NT2/D1 (cell line): Measurements from ENCODE around the gene GBP2.
"Not testable (repeated sequence)": the region's sequence is repeated elsewhere in the genome, so short reads cannot be mapped to it uniquely, and the experiment has no call there.

Source experiments
- DNase-seq: peaks from one replicate; pipeline ENCODE4 v3.0.0-alpha.2; 2011; ENCODE audit warnings: low read depth, low spot score
- H3K27me3 ChIP-seq: 2 replicates; pipeline ENCODE4 v1.6.0; 2011; ENCODE audit warnings: mild to moderate bottlenecking; ENCODE audit not compliant: insufficient read length, insufficient read depth
- H3K36me3 ChIP-seq: 2 replicates; pipeline ENCODE4 v1.6.1; 2011; ENCODE audit warnings: mild to moderate bottlenecking, low read length, mixed read lengths; ENCODE audit not compliant: insufficient read depth, insufficient read length
- H3K4me1 ChIP-seq: 2 replicates; pipeline ENCODE4 v1.5.1; 2011; ENCODE audit not compliant: insufficient read depth, insufficient read length
- H3K4me3 ChIP-seq: 2 replicates; pipeline ENCODE4 v1.5.1; 2011; ENCODE audit warnings: low read depth; ENCODE audit not compliant: insufficient read length
- H3K9ac ChIP-seq: 2 replicates; pipeline ENCODE4 v1.6.0; 2011; ENCODE audit warnings: low read depth; ENCODE audit not compliant: insufficient read length
- H3K9me3 ChIP-seq: 2 replicates; pipeline ENCODE4 v1.5.1; 2011; ENCODE audit warnings: mild to moderate bottlenecking, low read length; ENCODE audit not compliant: insufficient read depth
- SUZ12 ChIP-seq: IDR thresholded peaks from 2 replicates; pipeline ENCODE4 v1.6.1; 2011; ENCODE audit not compliant: insufficient read length, insufficient read depth; ENCODE audit errors: extremely low read depth
- YY1 ChIP-seq: IDR thresholded peaks from 2 replicates; pipeline ENCODE4 v1.6.1; 2011; ENCODE audit not compliant: insufficient read length, insufficient read depth
- ZNF274 ChIP-seq: IDR thresholded peaks from 2 replicates; pipeline ENCODE4 v1.6.1; 2011; ENCODE audit warnings: mild to moderate bottlenecking, low read depth, low read length

GBP2 gene

DNA sequence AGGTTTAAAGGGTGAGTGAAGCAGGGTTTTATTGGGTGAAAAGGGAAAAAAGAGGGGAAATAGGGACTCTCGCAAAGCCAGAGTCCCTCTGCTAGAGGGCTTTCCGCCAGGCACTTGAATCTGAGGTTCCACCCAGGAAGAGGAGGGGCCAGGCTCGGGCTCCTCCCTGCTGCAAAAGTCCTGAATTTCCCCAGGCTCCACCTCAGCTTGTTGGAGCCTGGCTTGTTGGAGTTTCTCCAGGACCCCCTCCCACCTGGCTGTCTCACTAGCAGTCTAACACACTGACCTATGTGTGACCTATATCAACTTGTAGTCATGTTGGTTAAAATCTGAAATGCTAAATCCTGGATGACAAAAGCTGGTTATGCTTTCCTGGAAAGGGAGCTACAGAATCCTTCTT, 25.5 kb downstream of the GBP2 start:
- peak; percentile 2 for DNase-seq
- Histone ChIP-seq H3K4me3 (no peak overlapping the region), H3K9me3 (no peaks in the 10 kb centered on the region; the same call in none of the 2 replicates), H3K4me1 (no peaks in the 10 kb centered on the region), H3K9ac (no peak overlapping the region), H3K36me3 (no peaks in the 10 kb centered on the region), H3K27me3 (no peaks in the 10 kb centered on the region)
- no peak for TF ChIP-seq SUZ12
- no peak for TF ChIP-seq ZNF274
- no peak for TF ChIP-seq YY1

DNA sequence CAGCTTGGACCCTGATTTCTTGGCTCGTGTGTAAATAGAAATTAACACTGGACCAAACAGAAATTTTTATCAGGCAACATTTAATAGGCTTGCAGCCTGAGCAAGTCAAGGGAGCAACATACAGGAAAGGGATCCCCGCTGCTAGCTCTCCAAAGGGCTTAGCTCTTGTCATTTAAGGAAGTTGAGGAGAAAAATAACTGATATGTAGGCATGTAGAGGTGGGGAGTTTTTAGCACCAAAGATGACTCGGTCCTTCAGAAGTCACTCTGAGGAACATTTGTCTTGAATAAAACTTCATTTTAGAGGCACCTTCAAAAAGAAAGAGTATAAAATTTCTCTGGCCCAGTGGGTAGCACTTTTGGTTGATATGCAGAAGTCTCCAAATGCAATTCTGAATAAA, 27.1 kb downstream of the GBP2 start:
- Histone ChIP-seq H3K27me3 (no peaks in the 10 kb centered on the region), H3K4me1 (no peaks in the 10 kb centered on the region), H3K4me3 (no peak overlapping the region), H3K9ac (no peak overlapping the region), H3K36me3 (no peaks in the 10 kb centered on the region), H3K9me3 (no peaks in the 10 kb centered on the region; the same call in none of the 2 replicates)
- TF ChIP-seq YY1: no peak
- no peak for TF ChIP-seq SUZ12
- TF ChIP-seq ZNF274: no peak
- no peak for DNase-seq

- Histone ChIP-seq H3K27me3 (no peaks in the 10 kb centered on the region), H3K9ac (no peak overlapping the region), H3K9me3 (no peaks in the 10 kb centered on the region; the same call in none of the 2 replicates), H3K4me1 (no peaks in the 10 kb centered on the region), H3K36me3 (no peaks in the 10 kb centered on the region), H3K4me3 (no peak overlapping the region)
- TF ChIP-seq SUZ12: no peak
- TF ChIP-seq ZNF274: no peak
- TF ChIP-seq YY1: no peak
- no peak for DNase-seq
Observed at GRCh38 chr1:89095737-89096136, 30.2 kb downstream of the GBP2 start.

DNA sequence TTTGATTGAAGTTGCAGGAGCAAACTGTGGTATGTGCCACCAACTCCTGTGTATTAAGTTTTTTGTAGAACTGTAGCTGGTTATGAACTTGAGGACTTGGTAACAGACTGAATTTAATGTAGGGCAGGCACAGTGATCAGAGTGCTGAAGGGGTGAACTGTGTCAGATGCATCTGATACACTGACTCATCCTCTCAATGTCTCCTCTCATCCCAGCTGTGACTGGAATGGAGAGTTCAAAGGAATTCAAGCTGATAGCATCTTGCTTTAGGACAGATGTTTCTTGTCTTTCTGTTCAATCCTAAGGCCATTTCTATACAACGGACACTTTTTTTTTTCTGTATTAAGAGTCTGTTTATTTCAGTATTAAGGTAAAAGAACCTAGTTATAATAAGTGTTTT, 36.0 kb downstream of the GBP2 start:
- TF ChIP-seq SUZ12 (no peak), ZNF274 (no peak), YY1 (no peak)

DNA sequence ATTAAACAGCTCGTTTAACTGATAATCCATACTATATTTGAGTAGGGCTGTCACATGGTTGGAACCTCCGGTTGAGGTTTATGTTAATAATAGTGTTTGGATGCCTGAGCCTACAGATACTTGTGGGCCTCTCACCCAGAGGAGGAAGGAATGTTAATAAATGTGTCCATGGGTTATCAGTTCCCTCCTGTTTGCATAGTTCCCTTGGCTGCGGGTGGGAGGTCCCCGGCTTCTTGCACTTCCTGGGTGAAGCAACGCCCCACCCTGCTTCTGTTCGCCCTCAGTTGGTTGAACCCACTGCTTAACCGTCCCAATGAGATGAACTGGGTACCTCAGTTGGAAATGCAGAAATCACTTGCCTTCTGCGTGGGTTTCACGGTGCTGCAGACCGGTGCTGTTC, 37.3 kb downstream of the GBP2 start:
- H3K27me3 ChIP-seq: no peaks in the 10 kb centered on the region
- H3K9ac ChIP-seq: no peak overlapping the region
- TF ChIP-seq YY1 (no peak), ZNF274 (no peak), SUZ12 (no peak)
- H3K4me1 ChIP-seq: no peaks in the 10 kb centered on the region
- H3K4me3 ChIP-seq: no peak overlapping the region
- no peaks in the 10 kb centered on the region for H3K36me3 ChIP-seq
- no peaks in the 10 kb centered on the region for H3K9me3 ChIP-seq
- DNase-seq: no peak

More for the DNA sequence above, 36.0 kb downstream of the GBP2 start:
- Histone ChIP-seq H3K9me3 (no peaks in the 10 kb centered on the region), H3K36me3 (no peaks in the 10 kb centered on the region), H3K27me3 (no peaks in the 10 kb centered on the region), H3K9ac (no peak overlapping the region), H3K4me3 (no peak overlapping the region), H3K4me1 (no peaks in the 10 kb centered on the region)
- DNase-seq: no peak

DNA sequence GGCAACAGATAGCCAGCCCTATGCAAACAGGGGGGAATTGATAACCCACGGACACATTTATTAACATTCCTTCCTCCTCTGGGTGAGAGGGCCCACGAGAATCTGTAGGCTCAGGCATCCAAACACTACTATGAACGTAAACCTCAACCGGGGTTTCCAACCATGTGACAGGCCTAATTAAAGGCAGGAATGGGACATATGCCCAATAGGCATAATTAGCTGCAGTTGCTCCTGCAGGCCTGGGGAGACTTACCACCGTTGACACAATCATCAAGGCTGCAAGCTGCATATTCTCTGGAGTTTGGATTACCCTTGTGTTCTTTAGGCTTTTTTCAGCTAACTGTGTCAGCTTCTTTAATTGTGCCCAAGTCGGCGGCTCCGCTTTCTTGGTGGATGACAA, 38.7 kb downstream of the GBP2 start:
- Histone ChIP-seq H3K9ac (no peak overlapping the region), H3K36me3 (no peaks in the 10 kb centered on the region), H3K27me3 (no peaks in the 10 kb centered on the region), H3K4me1 (no peaks in the 10 kb centered on the region), H3K9me3 (no peaks in the 10 kb centered on the region), H3K4me3 (no peak overlapping the region)
- TF ChIP-seq SUZ12 (no peak), YY1 (no peak), ZNF274 (no peak)
- DNase-seq: no peak

DNA sequence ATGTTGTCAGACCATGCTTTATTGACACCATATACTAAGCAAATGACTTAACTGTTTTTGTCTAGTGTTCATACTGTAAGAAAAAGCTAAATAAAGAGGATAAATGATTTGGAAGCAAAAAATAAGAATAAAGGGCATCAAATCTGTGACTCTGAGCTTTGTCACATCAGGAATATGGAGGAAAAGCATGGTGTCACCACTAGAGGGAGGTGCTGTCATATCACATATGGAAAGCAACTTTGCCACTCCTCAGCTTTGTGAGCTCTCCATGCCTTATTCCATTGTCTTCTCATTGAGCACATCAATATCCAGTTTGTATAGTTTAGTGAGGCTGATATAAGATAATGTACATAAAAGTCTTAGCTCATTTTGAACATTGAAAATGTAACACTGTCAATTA, 40.1 kb downstream of the GBP2 start:
- H3K4me1 ChIP-seq: no peaks in the 10 kb centered on the region
- H3K9me3 ChIP-seq: peaks cover 10% of the 10 kb centered on the region
- peak; percentile 61 for DNase-seq
- H3K36me3 ChIP-seq: no peaks in the 10 kb centered on the region
- H3K9ac ChIP-seq: no peak overlapping the region
- no peaks in the 10 kb centered on the region for H3K27me3 ChIP-seq
- TF ChIP-seq YY1 (no peak), ZNF274 (no peak), SUZ12 (no peak)
- no peak overlapping the region for H3K4me3 ChIP-seq

DNA sequence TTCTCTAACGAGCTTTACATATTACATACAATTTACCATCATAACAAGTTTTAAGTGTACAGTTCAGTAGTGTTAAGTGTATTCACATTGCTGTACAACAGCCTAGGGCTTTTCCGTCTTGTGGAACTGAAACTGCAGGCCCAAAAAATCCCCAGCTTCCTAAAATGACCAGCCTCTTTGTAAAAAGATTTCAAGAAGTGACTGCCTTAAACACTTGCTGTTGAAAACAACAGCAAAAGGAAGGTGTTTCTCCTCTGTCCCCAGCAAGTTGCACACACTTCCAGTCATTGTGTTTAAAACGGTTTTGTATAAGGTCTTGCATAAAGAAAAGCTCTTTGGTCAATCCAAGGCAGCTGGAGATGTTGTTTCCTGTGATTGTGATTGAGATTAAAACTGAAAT, 44.9 kb downstream of the GBP2 start:
- Histone ChIP-seq H3K36me3 (no peaks in the 10 kb centered on the region), H3K27me3 (no peaks in the 10 kb centered on the region)
- DNase-seq: no peak

GRCh38 chr1:89080068-89080467, 45.8 kb downstream of the GBP2 start:
- not testable (repeated sequence) for H3K4me3 ChIP-seq, H3K4me1 ChIP-seq, H3K9ac ChIP-seq, H3K36me3 ChIP-seq, H3K27me3 ChIP-seq, DNase-seq
- H3K9me3 ChIP-seq: peaks cover 17% of the 10 kb centered on the region

More for the DNA sequence above, 44.9 kb downstream of the GBP2 start:
- Histone ChIP-seq H3K9me3 (peaks cover 17% of the 10 kb centered on the region), H3K9ac (no peak overlapping the region), H3K4me1 (no peaks in the 10 kb centered on the region), H3K4me3 (no peak overlapping the region)
- TF ChIP-seq YY1: no peak
- no peak for TF ChIP-seq ZNF274
- no peak for TF ChIP-seq SUZ12

- not testable (repeated sequence) for H3K27me3 ChIP-seq, H3K36me3 ChIP-seq, H3K4me1 ChIP-seq, H3K4me3 ChIP-seq, DNase-seq, H3K9me3 ChIP-seq, H3K9ac ChIP-seq
Observed at GRCh38 chr1:89072466-89073065, 53.3 kb downstream of the GBP2 start.
